K562 (cell line): ENCODE measurements around the gene ZC3H11A. TPM values are rescaled to one million over a fixed set of nuclear protein-coding genes. Genes with fewer than 3 reads are reported as not detected.

Experiments
- CBFA2T2 ChIP-seq: fragments of 450-650 bp; conservative IDR thresholded peaks from 2 replicates; pipeline ENCODE4 v1.6.1; 2017; ENCODE audit warnings: mild to moderate bottlenecking
- CC2D1A ChIP-seq: fragments of 450-650 bp; IDR thresholded peaks from 2 replicates; pipeline ENCODE4 v1.6.1; 2017; ENCODE audit warnings: mild to moderate bottlenecking
- CCAR2 ChIP-seq: fragments of 200-400 bp; formaldehyde crosslinking; IDR thresholded peaks from 2 replicates; pipeline ENCODE4 v1.6.1; 2017; ENCODE audit warnings: mild to moderate bottlenecking, low read depth, low read length
- CHD4 ChIP-seq: fragments of 200-600 bp; sonication (generic); IDR thresholded peaks from 3 replicates; pipeline ENCODE4 v1.6.1; 2012; ENCODE audit warnings: low read depth, mild to moderate bottlenecking, mixed read lengths, low read length, inconsistent platforms; ENCODE audit not compliant: insufficient read depth, insufficient replicate concordance, poor library complexity, severe bottlenecking
- CXXC5 ChIP-seq: fragments of 250-450 bp; sonication (Bioruptor Pico); IDR thresholded peaks from 2 replicates; pipeline ENCODE4 v1.8.0; 2022; ENCODE audit warnings: inconsistent platforms, mild to moderate bottlenecking, moderate library complexity
- DMBX1 ChIP-seq: fragments of 250-450 bp; sonication (Bioruptor Pico); IDR thresholded peaks from 2 replicates; pipeline ENCODE4 v1.8.0; 2022; ENCODE audit warnings: inconsistent platforms, mild to moderate bottlenecking, moderate library complexity, borderline replicate concordance
- EP300 ChIP-seq: IDR thresholded peaks from 2 replicates; pipeline ENCODE4 v1.6.1; 2012; ENCODE audit warnings: low read length, improper control_type of control experiment
- JUND ChIP-seq, 2 experiments: IDR thresholded peaks; 2 replicates in 1 of 2; 3 replicates in 1 of 2; pipeline ENCODE4 v1.6.1; 2011; ENCODE audit warnings: borderline replicate concordance in 2 of 2, low read depth in 2 of 2, low read length in 2 of 2, improper control_type of control experiment in 1 of 2, missing biosample characterization in 1 of 2, missing genetic modification characterization in 1 of 2, missing genetic modification reagents in 1 of 2
- NR2C2 ChIP-seq, 2 experiments: fragments of 200-800 bp in 1 of 2; sonication (Bioruptor generic) in 1 of 2; sonication (generic) in 1 of 2; formaldehyde crosslinking in 1 of 2; IDR thresholded peaks; 2 replicates each; pipeline versions ENCODE4 v1.6.1 to v1.8.0; 2016 to 2022; ENCODE audit warnings: mild to moderate bottlenecking in 1 of 2, missing compliant biosample characterization in 1 of 2, missing genetic modification characterization in 1 of 2, missing genetic modification reagents in 1 of 2
- RCOR1 ChIP-seq, 2 experiments: IDR thresholded peaks; 2 replicates each; pipeline ENCODE4 v1.6.1; 2012; ENCODE audit warnings: low read depth in 2 of 2, low read length in 2 of 2, borderline replicate concordance in 1 of 2, improper control_type of control experiment in 1 of 2
- ZNF197 ChIP-seq: fragments of 200-800 bp; sonication (Bioruptor generic); IDR thresholded peaks from 2 replicates; pipeline ENCODE4 v1.6.1; 2016; ENCODE audit warnings: low read depth, missing genetic modification characterization, missing compliant biosample characterization
- polyA plus RNA-seq, 8 experiments: library from polyadenylated mRNA; depleted of rRNA in 4 of 8; stranded (reverse) in 5 of 8; unstranded in 3 of 8; fragments of >200 nt; fragmentation: Nextera tagmentation in 2 of 8; fragmentation: Illumina TruSeq in 1 of 8; extraction: Ambion mirVana in 2 of 8; extraction: Trizol in 1 of 8; gene quantifications; 2 replicates each; pipeline versions ENCODE4 v1.2.1 to v1.2.3, GENCODE V29; 2011 to 2014; ENCODE audit warnings: inconsistent platforms in 1 of 8, missing spikeins in 1 of 8
- total RNA-seq, 7 experiments: library from RNA; depleted of rRNA in 6 of 7; stranded (reverse); fragments of >200 nt in 6 of 7; fragmentation: Illumina TruSeq in 2 of 7; extraction: Trizol in 2 of 7; gene quantifications; 2 replicates each; pipeline versions ENCODE4 v1.2.1 to v1.2.3, GENCODE V29; 2011 to 2021; ENCODE audit warnings: low replicate concordance in 1 of 7
- TF ChIP-seq, protein P1 (sequence below): fragments of 450-650 bp; IDR thresholded peaks from one replicate; pipeline ENCODE4 v1.6.1; 2018; ENCODE audit warnings: mild to moderate bottlenecking, moderate library complexity; ENCODE audit not compliant: partially characterized antibody
- TF ChIP-seq, protein P2 (sequence below): sonication (generic); IDR thresholded peaks from 2 replicates; pipeline ENCODE4 v1.6.1; 2016
- TF ChIP-seq, protein P3 (sequence below): sonication (generic); formaldehyde crosslinking; IDR thresholded peaks from 2 replicates; pipeline ENCODE4 v1.5.0; 2020; ENCODE audit warnings: missing genetic modification reagents
- TF ChIP-seq, protein P4 (sequence below): fragments of 450-650 bp; formaldehyde crosslinking; IDR thresholded peaks from 2 replicates; pipeline ENCODE4 v1.4.0; 2022; ENCODE audit warnings: missing genetic modification characterization

The ZC3H11A gene
- total and polyA plus RNA-seq, 9 of the 15 experiments (the other 6 are each of a cell fraction or from before 2014, with no cell fraction given), result 34.2 to 137 (median 102) TPM

DNA sequence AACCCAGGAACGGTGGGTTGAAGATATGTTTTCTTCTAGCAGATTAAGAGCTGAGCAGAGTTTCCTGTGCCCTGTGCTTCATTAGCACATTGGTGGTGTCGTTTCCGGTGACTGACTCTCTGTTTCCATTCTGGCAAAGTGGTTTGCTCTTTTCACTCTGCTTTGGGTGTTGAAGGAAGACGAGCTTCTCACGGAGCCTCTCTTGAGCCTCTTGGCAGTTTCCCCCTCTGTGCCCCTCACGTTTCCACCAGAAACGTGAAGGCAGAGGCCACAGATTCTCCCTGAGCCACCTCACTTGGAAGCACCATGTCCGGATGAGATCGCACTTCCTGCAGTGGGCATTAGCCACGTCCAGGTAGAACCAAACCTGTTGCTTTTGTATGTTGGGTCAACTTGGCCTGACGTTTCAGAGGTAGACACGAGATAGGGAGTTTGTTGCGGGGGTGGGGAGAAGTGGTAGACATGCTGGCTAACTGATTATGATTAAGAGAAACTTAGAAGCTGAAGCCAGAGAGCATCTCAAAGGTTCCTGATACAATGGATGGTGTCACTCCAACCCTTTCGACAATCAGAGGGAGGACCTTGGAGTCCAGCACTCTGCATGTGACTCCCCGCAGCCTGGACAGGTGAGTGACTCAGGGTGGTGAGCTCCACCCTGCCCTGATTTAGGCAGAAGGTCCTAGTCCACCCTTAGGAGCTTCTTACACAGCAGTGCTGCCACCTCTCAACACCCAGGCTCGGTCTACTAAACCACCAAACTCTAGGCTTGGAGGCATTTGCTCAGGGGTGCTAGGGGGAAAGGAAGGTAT, 30.2 kb upstream of the ZC3H11A start, which contains the start of gene LAX1 (continued):
- TF ChIP-seq, protein P1, sequence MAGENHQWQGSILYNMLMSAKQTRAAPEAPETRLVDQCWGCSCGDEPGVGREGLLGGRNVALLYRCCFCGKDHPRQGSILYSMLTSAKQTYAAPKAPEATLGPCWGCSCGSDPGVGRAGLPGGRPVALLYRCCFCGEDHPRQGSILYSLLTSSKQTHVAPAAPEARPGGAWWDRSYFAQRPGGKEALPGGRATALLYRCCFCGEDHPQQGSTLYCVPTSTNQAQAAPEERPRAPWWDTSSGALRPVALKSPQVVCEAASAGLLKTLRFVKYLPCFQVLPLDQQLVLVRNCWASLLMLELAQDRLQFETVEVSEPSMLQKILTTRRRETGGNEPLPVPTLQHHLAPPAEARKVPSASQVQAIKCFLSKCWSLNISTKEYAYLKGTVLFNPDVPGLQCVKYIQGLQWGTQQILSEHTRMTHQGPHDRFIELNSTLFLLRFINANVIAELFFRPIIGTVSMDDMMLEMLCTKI, result no peak
- TF ChIP-seq CXXC5, result 0 out of 2 replicates have a peak, but pooled peaks have one; percentile 17
- no peak for TF ChIP-seq EP300
- 0 out of 4 replicates have a peak, but pooled peaks of 1 of the 2 experiments have one; percentile 22 for TF ChIP-seq RCOR1 (IDR thresholded peaks at IDR 0.05; ENCODE audit: borderline replicate concordance in 1 of 2, low read depth in 2 of 2, low read length in 2 of 2)
- TF ChIP-seq CHD4, result no peak
- no peak for TF ChIP-seq ZNF197
- TF ChIP-seq, protein P2, sequence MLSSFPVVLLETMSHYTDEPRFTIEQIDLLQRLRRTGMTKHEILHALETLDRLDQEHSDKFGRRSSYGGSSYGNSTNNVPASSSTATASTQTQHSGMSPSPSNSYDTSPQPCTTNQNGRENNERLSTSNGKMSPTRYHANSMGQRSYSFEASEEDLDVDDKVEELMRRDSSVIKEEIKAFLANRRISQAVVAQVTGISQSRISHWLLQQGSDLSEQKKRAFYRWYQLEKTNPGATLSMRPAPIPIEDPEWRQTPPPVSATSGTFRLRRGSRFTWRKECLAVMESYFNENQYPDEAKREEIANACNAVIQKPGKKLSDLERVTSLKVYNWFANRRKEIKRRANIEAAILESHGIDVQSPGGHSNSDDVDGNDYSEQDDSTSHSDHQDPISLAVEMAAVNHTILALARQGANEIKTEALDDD, result peak; percentile 26; the same call in 1 of the 2 replicates
- no peak for TF ChIP-seq CC2D1A
- no peak for TF ChIP-seq JUND (IDR thresholded peaks at IDR 0.05; ENCODE audit: borderline replicate concordance, low read depth, low read length)
- no peak for TF ChIP-seq JUND (tag; IDR thresholded peaks at IDR 0.05; ENCODE audit: borderline replicate concordance, low read depth, low read length)
- TF ChIP-seq, protein P3, sequence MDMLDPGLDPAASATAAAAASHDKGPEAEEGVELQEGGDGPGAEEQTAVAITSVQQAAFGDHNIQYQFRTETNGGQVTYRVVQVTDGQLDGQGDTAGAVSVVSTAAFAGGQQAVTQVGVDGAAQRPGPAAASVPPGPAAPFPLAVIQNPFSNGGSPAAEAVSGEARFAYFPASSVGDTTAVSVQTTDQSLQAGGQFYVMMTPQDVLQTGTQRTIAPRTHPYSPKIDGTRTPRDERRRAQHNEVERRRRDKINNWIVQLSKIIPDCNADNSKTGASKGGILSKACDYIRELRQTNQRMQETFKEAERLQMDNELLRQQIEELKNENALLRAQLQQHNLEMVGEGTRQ, result no peak
- TF ChIP-seq NR2C2 (CRISPR knock-in tag; IDR thresholded peaks at IDR 0.05), result no peak
- TF ChIP-seq NR2C2 (tag; IDR thresholded peaks at IDR 0.05), result no peak
- TF ChIP-seq, protein P4, sequence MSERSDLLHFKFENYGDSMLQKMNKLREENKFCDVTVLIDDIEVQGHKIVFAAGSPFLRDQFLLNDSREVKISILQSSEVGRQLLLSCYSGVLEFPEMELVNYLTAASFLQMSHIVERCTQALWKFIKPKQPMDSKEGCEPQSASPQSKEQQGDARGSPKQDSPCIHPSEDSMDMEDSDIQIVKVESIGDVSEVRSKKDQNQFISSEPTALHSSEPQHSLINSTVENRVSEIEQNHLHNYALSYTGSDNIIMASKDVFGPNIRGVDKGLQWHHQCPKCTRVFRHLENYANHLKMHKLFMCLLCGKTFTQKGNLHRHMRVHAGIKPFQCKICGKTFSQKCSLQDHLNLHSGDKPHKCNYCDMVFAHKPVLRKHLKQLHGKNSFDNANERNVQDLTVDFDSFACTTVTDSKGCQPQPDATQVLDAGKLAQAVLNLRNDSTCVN (CRISPR knock-in tag), result 0 out of 2 replicates have a peak, but pooled peaks have one; percentile 28
- no peak for TF ChIP-seq CBFA2T2
- no peak for TF ChIP-seq CCAR2
- no peak for TF ChIP-seq DMBX1
